Fibroblast of the aortic adventitia (primary cell): ENCODE results near the gene R3HDM4. TPM values are rescaled to one million over a fixed set of nuclear protein-coding genes. Genes with fewer than 3 reads are reported as not detected.
A peak's percentile ranks its signal among the peaks of the same experiment; 100 is the strongest.

Source experiments
- DNase-seq: peaks from one replicate; pipeline ENCODE4 v3.0.0-alpha.2; 2010; ENCODE audit warnings: low read depth
- H3K4me3 ChIP-seq: 2 replicates; pipeline ENCODE4 v1.5.1; 2011; ENCODE audit warnings: low read depth, mild to moderate bottlenecking, control low read depth, low read length, moderate library complexity
- total RNA-seq: library from RNA; depleted of rRNA; stranded (reverse); fragments of >200 nt; gene quantifications from 2 replicates; pipeline ENCODE4 v1.2.3, GENCODE V29; 2012; ENCODE audit warnings: low replicate concordance
- TF ChIP-seq, protein P1 (sequence below): IDR thresholded peaks from 2 replicates; pipeline ENCODE4 v1.5.1; 2011; ENCODE audit warnings: mild to moderate bottlenecking, low read length, control low read depth, inconsistent platforms; ENCODE audit not compliant: insufficient read depth

R3HDM4 gene
- total RNA-seq, 1 donor, result 25.8 TPM

DNA sequence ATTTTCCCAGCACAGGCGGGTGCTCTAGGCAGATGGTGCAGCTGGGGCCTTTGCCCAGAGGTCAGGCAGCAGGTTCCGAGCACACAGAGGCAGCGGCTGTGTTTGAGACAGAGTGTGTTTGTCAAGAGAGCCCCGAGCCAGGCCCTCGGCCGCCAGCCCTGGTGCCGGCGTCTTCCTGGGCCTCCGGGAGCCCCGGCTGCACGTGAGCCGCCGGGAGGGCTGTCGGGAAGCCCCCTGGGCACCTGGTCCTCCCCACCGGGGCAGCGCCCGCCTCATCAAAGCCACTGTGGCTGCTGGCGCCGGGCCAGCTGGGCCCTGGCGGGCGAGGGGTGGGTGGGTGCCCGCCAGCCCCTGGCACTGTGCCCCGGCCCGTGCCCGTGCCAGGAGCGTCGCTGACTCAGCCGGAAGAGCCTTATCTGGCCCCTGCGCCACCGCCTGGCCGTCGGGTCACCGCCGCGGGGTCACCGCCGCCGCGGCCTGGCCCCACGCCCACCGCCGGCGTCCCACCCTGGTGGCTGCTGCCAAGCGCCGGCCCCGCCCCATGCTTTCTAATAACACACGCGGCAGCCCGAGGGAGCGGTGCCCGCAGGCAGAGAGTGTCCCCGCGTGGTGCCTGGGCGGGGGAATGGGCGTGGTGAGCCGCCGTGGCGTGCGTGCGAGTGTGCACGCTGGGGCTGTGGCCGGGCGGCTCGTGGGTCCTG is 27.7 kb upstream of the R3HDM4 start:
- peak overlapping the region; percentile 42 for H3K4me3 ChIP-seq
- DNase-seq, result peak; percentile 83

DNA sequence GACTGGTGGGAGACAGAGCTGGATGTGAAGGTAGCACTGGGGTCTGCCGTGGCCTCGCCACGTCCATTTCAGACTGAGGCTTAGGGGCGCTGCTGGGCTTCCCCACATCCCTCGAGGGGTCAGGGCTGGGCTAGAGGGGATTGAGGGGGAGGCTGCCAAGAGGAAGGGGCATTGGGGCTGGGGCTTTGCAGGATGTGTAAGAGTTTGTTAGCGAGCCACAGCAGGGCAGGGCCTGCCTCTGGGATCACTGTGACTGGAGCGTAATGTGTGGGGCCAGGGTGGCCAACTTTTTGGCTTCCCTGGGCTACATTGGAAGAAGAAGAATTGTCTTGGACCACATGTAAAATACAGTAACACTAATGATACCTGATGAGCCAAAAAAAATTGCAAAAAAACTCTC is 26.9 kb upstream of the R3HDM4 start:
- no peak for DNase-seq
- no peak overlapping the region for H3K4me3 ChIP-seq

More for the DNA sequence above, 27.7 kb upstream of the R3HDM4 start:
- TF ChIP-seq, protein P1, sequence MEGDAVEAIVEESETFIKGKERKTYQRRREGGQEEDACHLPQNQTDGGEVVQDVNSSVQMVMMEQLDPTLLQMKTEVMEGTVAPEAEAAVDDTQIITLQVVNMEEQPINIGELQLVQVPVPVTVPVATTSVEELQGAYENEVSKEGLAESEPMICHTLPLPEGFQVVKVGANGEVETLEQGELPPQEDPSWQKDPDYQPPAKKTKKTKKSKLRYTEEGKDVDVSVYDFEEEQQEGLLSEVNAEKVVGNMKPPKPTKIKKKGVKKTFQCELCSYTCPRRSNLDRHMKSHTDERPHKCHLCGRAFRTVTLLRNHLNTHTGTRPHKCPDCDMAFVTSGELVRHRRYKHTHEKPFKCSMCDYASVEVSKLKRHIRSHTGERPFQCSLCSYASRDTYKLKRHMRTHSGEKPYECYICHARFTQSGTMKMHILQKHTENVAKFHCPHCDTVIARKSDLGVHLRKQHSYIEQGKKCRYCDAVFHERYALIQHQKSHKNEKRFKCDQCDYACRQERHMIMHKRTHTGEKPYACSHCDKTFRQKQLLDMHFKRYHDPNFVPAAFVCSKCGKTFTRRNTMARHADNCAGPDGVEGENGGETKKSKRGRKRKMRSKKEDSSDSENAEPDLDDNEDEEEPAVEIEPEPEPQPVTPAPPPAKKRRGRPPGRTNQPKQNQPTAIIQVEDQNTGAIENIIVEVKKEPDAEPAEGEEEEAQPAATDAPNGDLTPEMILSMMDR, result no peak

DNA sequence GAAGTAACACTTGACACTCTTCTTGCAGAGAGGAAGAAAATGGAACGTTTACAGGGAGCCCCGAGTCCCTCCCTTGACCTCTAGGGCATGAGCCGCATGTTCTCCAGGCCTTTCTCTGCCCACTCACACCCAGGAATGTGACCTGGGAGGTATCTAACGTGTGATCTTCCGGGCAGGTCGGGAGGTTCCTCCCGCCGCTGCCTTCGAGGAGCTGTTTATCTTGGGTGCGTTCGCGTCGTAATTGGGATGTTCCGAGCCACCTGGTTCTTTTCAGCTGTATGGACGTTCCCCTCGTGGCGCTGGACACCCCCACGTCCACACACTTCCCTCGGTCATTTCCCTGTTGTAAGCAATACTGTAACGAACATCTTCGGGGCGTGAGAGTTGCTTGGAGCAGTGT is 26.4 kb upstream of the R3HDM4 start:
- DNase-seq, result no peak
- no peak overlapping the region for H3K4me3 ChIP-seq
- TF ChIP-seq, protein P1, result no peak

More for the DNA sequence above, 26.9 kb upstream of the R3HDM4 start:
- TF ChIP-seq, protein P1, result no peak

DNA sequence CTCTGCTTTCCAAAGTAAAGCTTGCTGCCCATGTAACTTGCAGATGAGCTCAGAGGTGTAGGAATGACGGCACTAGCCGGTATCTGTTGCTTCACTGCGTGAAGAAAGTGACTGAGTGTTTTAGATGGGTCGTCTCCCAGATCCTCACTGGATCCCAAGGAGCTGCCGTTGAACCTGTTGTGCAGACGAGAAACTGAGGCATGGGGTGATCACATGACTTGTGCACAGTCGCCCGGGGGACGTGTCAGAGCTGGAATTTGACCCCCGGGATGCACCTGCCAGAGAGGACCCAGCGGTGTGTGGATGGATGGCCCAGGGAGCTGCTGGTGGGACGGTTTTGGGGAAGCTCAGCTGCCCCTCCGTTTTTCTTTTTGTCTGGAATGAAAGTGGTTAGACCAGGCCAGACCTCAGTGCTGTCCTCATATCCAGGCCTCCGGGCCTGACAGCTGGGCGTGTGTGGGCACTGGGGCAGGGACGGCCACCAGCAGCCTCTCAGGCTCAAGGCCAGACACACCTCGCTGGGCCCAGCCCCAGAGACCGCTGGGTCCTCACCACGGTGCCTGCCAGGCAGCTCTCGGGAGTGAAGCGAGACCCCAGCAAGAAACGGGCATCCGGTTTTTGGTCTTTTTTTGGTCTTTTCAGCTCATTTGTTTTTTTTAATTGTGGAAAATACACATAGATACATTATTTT is 25.4 kb upstream of the R3HDM4 start:
- no peak for DNase-seq
- TF ChIP-seq, protein P1, result no peak
- no peak overlapping the region for H3K4me3 ChIP-seq

DNA sequence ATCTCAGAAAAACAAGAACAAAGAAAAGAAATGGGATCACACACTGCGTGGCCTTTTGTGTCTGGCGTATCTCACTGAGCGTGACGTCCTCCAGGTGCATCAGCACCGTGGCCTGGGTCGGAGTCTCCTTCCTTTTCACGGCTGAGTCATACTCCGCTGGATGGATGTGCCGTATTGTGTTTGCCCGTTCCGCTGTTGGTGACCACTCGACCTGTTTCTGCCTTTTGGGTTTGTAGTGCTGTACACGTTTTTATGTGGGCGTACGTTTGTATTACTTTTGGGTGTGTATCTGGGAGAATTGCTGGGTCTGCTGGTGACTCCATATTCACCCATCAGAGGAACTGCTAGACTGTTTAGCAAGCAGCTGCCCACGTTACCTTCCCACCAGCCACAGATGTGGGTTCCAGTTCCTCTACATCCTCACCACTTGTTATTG is 24.3 kb upstream of the R3HDM4 start:
- H3K4me3 ChIP-seq, result no peak overlapping the region
- TF ChIP-seq, protein P1, result no peak
- DNase-seq, result no peak

DNA sequence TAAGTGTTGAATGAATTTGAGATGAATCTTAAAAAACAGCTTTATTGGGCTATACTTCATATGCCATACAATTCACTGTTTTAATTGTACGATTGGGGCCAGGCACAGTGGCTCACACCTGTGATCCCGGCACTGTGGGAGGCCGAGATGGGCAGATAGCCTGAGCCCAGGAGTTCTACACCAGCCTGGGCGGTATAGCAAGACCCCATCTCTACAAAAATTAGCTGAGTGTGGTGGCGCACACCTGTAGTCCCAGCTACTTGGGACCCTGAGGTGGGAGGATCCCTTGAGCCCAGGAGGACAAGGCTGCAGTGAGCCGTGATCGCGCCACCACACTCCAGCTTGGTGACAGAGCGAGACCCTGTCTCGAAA is 23.1 kb upstream of the R3HDM4 start:
- no peak overlapping the region for H3K4me3 ChIP-seq
- no peak for DNase-seq
- TF ChIP-seq, protein P1, result no peak
